ENCODE measurements around the gene GALNT4. TPM values are rescaled to one million over a fixed set of nuclear protein-coding genes. Genes with fewer than 3 reads are reported as not detected.

The GALNT4 gene
- total RNA-seq, 2 donors from 2014 or later: 34.9 TPM

GRCh38 chr12:89544681-89545184 is 20.1 kb upstream of the GALNT4 start:
- no peak overlapping the region for H3K4me3 Mint-ChIP-seq
- no peaks in the 10 kb centered on the region for H3K9me3 Mint-ChIP-seq
- H3K36me3 Mint-ChIP-seq: no peaks in the 10 kb centered on the region
- ATAC-seq: no peak
- H3K27ac Mint-ChIP-seq: peak overlapping the region in 1 of 2 donors; percentile 34
- DNase-seq (ENCODE audit: low spot score): no peak
- H3K4me1 Mint-ChIP-seq (ENCODE audit: low read depth in 2 of 2): peaks cover 19 to 22% of the 10 kb centered on the region in 2 donors
- no peaks in the 10 kb centered on the region for H3K27me3 Mint-ChIP-seq

- no peak for ATAC-seq
- Mint-ChIP-seq H3K27me3 (no peaks in the 10 kb centered on the region), H3K36me3 (no peaks in the 10 kb centered on the region), H3K27ac (no peak overlapping the region), H3K4me3 (no peak overlapping the region), H3K9me3 (no peaks in the 10 kb centered on the region), H3K4me1 (ENCODE audit: low read depth in 2 of 2) (peaks cover 19 to 22% of the 10 kb centered on the region in 2 donors)
- DNase-seq (ENCODE audit: low spot score): no peak
Measured at GRCh38 chr12:89544022-89544421, 19.4 kb upstream of the GALNT4 start.

DNA sequence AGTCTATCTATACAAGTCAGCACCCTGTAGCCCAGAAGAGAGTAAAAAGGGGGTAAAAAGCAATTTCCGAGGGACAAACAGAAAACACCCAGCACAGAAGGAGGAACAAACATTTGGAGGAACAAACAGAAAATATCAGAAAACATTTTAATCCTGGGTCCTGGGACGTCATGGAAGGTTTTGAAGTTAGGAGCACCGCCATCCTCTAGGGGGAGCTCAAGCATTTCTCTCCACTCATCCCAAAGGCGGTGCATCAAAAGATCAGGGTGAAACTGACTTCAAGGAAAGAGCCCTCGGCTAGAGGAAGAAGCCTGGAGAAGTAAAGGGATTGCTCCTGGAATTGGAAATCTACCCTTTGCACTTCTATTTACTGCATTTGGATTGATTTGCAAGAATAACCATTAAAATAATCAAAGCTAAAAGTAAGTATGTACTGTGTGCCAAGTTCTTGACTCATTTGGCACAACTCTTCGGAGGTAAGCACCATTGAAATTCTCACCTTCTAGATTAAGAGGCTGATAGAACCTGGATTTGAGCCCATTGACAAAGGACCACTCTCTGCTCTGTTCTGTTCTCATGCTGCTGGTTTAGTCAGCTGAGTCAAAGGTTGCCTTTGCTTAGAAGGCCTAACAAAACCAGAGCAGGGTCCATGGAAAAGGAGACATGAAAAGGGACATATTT is 18.5 kb upstream of the GALNT4 start:
- peak; percentile 65 for DNase-seq (ENCODE audit: low spot score)
- Mint-ChIP-seq H3K4me1 (ENCODE audit: low read depth in 2 of 2) (peaks cover 19 to 22% of the 10 kb centered on the region in 2 donors), H3K36me3 (no peaks in the 10 kb centered on the region), H3K27me3 (no peaks in the 10 kb centered on the region), H3K9me3 (no peaks in the 10 kb centered on the region), H3K27ac (no peak overlapping the region), H3K4me3 (no peak overlapping the region)
- ATAC-seq: peak; percentile 75 to 84

DNA sequence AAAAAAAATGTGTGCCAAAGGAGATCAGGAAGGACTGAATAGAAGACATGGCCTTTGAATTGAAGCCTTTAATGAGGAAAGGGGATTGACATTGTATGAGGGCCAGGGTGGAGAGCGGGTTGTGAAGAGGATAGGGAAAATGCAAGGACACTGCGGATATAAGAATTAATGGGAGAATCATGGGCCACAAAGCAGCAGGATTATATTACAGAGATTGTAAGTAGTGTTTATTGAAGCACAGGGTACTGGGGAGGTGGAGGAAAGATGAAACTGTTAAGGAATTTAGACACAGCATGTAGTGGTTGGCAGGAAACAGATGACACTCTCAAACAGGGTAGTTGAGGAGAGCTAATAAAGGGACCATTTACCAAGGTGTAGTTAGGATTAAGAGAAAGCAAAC is 17.6 kb upstream of the GALNT4 start:
- ATAC-seq (no peak), DNase-seq (ENCODE audit: low spot score) (no peak)
- Mint-ChIP-seq H3K9me3 (no peaks in the 10 kb centered on the region), H3K27ac (no peak overlapping the region), H3K4me3 (no peak overlapping the region), H3K36me3 (no peaks in the 10 kb centered on the region), H3K4me1 (ENCODE audit: low read depth in 2 of 2) (peaks cover 15 to 21% of the 10 kb centered on the region in 2 donors), H3K27me3 (no peaks in the 10 kb centered on the region)

- Mint-ChIP-seq H3K27ac (no peak overlapping the region), H3K4me3 (no peak overlapping the region), H3K36me3 (no peaks in the 10 kb centered on the region), H3K4me1 (ENCODE audit: low read depth in 2 of 2) (peaks cover 11 to 18% of the 10 kb centered on the region in 2 donors), H3K9me3 (no peaks in the 10 kb centered on the region), H3K27me3 (no peaks in the 10 kb centered on the region)
- no peak for DNase-seq (ENCODE audit: low spot score)
- ATAC-seq: no peak
Measured at GRCh38 chr12:89540586-89540985, 16.0 kb upstream of the GALNT4 start.

DNA sequence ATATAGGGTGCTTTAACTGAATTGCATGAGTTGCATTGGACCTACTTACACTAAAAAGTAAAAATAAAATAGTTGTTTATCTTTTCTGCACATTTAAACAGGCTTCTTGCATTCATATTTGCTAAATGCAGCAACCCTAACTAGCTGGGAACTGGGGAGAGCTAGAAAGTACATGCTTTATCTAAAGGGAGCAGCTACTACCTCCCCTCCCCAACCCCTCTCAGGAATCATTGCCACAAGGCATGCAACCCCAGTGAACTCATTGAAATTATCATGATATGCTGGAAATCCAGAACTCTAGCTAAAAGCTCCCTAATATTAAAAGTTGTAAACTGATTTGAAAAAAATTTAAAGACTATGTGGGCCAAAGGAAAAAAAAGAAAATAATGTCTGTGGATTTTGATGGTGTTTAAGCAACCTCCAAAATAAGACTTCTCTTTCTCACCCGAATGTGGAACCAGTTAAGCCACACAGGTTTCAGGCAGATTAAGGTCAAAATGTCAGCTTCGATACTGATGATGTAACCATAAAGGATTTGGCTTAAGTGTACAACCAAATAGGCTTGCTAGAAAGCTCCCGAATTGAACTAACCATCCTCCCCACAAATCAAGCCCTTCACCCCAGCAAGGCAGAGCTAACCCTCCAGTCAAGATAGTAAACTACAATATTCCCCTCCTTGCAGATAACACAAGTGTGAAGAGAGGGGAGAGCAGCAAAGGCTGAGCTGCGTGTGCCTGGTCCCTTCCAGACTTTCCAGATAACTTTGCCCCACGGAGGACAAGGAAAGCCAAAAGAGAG is 15.0 kb upstream of the GALNT4 start:
- Mint-ChIP-seq H3K36me3 (no peaks in the 10 kb centered on the region), H3K4me1 (ENCODE audit: low read depth in 2 of 2) (peaks cover 5 to 10% of the 10 kb centered on the region in 2 donors), H3K4me3 (no peak overlapping the region), H3K27me3 (no peaks in the 10 kb centered on the region), H3K9me3 (no peaks in the 10 kb centered on the region), H3K27ac (no peak overlapping the region)
- DNase-seq (ENCODE audit: low spot score): no peak
- no peak for ATAC-seq

- no peak for DNase-seq (ENCODE audit: low spot score)
- H3K27ac Mint-ChIP-seq: no peak overlapping the region
Measured at GRCh38 chr12:89538897-89539296, 14.3 kb upstream of the GALNT4 start.

DNA sequence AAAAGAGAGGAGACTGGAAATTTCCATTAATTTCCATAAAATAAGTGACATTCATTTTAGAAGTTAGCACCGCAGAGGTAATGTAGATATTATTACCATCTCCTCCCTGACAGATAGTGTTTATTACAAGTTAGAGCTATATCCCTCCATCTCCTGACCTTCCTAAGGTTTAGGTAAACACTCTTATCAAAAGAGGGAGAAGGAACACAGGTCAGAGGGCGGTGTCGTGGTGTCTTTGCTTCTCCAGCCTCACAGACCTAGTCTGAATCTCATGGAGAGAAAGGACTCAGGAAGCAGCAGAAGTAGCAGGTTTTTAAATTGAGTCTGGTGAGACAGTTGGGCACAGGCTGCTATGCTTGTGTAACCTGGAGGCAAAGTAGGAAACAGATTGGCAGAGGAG is 12.8 kb upstream of the GALNT4 start:
- ATAC-seq (no peak), DNase-seq (ENCODE audit: low spot score) (no peak)
- no peaks in the 10 kb centered on the region for H3K36me3 Mint-ChIP-seq
- no peak overlapping the region for H3K27ac Mint-ChIP-seq
- no peaks in the 10 kb centered on the region for H3K27me3 Mint-ChIP-seq
- H3K9me3 Mint-ChIP-seq: no peaks in the 10 kb centered on the region
- H3K4me1 Mint-ChIP-seq (ENCODE audit: low read depth in 2 of 2): peaks cover 0 to 11% of the 10 kb centered on the region in 2 donors
- no peak overlapping the region for H3K4me3 Mint-ChIP-seq

More at GRCh38 chr12:89538897-89539296, 14.3 kb upstream of the GALNT4 start:
- peaks cover 5 to 12% of the 10 kb centered on the region in 2 donors for H3K4me1 Mint-ChIP-seq (ENCODE audit: low read depth in 2 of 2)
- no peak for ATAC-seq
- no peaks in the 10 kb centered on the region for H3K9me3 Mint-ChIP-seq
- H3K36me3 Mint-ChIP-seq: no peaks in the 10 kb centered on the region
- H3K27me3 Mint-ChIP-seq: no peaks in the 10 kb centered on the region
- H3K4me3 Mint-ChIP-seq: no peak overlapping the region

DNA sequence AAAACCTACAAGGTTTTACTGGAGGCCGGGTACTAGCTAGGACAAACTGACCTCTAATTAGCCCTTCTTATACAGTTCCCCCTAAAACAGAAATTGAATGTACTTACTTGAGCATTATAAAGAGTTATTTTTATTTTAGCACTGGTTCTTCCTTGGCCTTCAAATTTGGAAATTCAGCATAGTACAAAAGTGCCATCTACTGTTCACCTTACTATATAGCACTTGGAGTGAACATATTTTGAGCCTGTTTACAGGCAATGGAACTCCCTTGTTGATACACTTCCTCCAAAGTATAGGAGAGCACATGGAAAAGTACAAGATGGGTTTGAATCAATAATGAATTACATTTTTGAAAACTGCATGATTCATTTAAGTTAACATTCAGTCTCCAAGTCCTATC is 5.1 kb upstream of the GALNT4 start:
- Mint-ChIP-seq H3K9me3 (no peaks in the 10 kb centered on the region), H3K27me3 (no peaks in the 10 kb centered on the region), H3K4me1 (ENCODE audit: low read depth in 2 of 2) (peaks cover 25 to 29% of the 10 kb centered on the region in 2 donors), H3K4me3 (no peak overlapping the region), H3K27ac (peak overlapping the region; percentile 55 to 73), H3K36me3 (no peaks in the 10 kb centered on the region)
- no peak for ATAC-seq
- DNase-seq (ENCODE audit: low spot score): no peak

- H3K36me3 Mint-ChIP-seq: peaks cover 7% of the 10 kb centered on the region
- H3K27me3 Mint-ChIP-seq: no peaks in the 10 kb centered on the region
- peak overlapping the region; percentile 21 to 61 for H3K27ac Mint-ChIP-seq
- no peaks in the 10 kb centered on the region for H3K9me3 Mint-ChIP-seq
- ATAC-seq (no peak), DNase-seq (ENCODE audit: low spot score) (no peak)
- peaks cover 26 to 38% of the 10 kb centered on the region in 2 donors for H3K4me1 Mint-ChIP-seq (ENCODE audit: low read depth in 2 of 2)
- H3K4me3 Mint-ChIP-seq: peak overlapping the region; percentile 12
Measured at GRCh38 chr12:89528434-89528833, 3.8 kb upstream of the GALNT4 start.

DNA sequence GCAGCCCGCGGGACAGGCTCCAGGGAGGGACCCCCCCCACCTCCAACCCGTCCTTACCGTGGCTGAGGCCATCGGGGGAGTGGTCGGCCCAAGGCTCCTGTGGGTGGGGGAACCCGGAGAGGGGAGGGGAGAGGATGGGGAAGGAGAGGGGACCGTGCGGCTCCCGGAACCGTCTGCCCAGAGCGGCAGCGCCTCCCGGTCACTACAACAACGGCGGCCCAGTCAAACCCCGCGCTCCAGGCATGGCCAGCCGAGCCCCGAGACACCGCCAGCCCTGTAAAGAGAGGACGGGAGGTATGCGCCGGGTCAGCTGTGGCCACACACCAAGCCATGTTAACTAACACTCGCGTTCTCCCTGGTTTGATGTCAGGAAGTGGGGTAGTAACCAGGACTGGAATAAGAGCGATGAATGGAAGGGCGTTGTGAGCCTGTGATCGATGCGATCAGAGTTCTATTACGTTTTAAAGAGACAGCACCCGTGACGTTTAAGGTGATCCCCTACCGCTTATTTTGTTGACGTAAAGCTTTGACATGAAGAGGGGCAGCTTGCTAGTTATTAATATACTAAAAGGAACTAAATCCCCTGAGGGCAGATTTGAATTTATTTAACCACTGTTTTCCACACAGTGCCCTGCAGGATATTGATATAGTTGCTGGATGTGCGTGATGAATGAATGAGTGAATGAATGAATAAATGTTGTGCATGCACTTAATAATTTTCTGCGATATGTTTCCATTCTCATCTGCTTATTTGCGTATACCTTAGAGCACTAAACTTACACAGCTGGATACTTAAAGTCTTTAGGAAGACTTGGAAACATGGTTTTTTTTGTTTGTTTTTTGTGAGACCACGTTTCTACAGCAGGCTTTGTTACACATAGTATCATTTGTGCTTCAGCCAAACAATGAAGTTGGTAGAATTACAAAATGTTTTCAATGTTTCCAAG is 1.5 kb upstream of the GALNT4 start, which contains the start of gene POC1B:
Gene POC1B, minus strand, starts transcription at position 224 of the 947 bp plus-strand sequence. Its CDS starts 152 bp downstream, at position 72.
- Mint-ChIP-seq H3K9me3 (no peaks in the 10 kb centered on the region), H3K36me3 (peaks cover 27% of the 10 kb centered on the region), H3K4me1 (ENCODE audit: low read depth in 2 of 2) (peaks cover 42 to 61% of the 10 kb centered on the region in 2 donors), H3K27ac (peak within 1 kb of the TSS; percentile 78 to 85), H3K4me3 (peak within 1 kb of the TSS; percentile 93), H3K27me3 (no peaks in the 10 kb centered on the region)
- ATAC-seq (peak; percentile 85 to 87), DNase-seq (ENCODE audit: low spot score) (peak; percentile 81)

GRCh38 chr12:89525305-89525823 is 768 bp upstream of the GALNT4 start:
- peak; percentile 68 for DNase-seq (ENCODE audit: low spot score)
- Mint-ChIP-seq H3K36me3 (peaks cover 27% of the 10 kb centered on the region), H3K4me1 (ENCODE audit: low read depth in 2 of 2) (peaks cover 42 to 62% of the 10 kb centered on the region in 2 donors), H3K27me3 (no peaks in the 10 kb centered on the region), H3K27ac (peak overlapping the region; percentile 78 to 85), H3K4me3 (peak overlapping the region; percentile 93), H3K9me3 (no peaks in the 10 kb centered on the region)
- ATAC-seq: peak; percentile 45 to 52
